NB4 (cell line): ENCODE data around the gene AP3S1.

ENCODE experiments used
- CTCF ChIP-seq: IDR thresholded peaks from one replicate; pipeline ENCODE4 v1.5.1; 2012; ENCODE audit warnings: low read depth, low read length
- MAX ChIP-seq: IDR thresholded peaks from 2 replicates; pipeline ENCODE4 v1.6.1; 2011; ENCODE audit warnings: low read depth, low read length
- POLR2A ChIP-seq: IDR thresholded peaks from 2 replicates; pipeline ENCODE4 v1.6.1; 2011; ENCODE audit warnings: mild to moderate bottlenecking; ENCODE audit not compliant: insufficient read length; ENCODE audit errors: extremely low read depth

GRCh38 chr5:115825948-115826347 lies 15.8 kb upstream of the AP3S1 start:
- TF ChIP-seq POLR2A (no peak), CTCF (no peak), MAX (no peak)
